ENCODE data around the gene CPLANE2.

The CPLANE2 gene

DNA sequence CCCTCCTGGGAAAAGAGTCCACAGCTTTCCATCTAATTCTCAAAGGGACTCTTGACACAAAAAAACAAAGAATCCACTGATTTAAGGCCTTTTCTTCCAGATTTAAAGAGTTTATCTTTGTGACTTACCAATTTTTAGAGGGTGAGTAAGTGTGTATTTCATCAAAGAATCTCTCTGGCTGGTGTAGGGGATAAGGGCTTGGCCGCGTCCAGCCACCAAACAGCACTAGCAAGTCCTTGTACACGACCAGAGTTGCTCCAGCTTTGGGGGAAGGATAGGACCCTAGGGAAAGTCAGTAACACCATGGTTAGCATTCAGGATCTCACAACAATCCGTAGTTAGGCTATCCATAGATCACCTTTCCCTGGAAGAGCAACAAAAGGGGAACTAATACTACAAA is 19.5 kb upstream of the CPLANE2 start:
- TF ChIP-seq, protein P1, sequence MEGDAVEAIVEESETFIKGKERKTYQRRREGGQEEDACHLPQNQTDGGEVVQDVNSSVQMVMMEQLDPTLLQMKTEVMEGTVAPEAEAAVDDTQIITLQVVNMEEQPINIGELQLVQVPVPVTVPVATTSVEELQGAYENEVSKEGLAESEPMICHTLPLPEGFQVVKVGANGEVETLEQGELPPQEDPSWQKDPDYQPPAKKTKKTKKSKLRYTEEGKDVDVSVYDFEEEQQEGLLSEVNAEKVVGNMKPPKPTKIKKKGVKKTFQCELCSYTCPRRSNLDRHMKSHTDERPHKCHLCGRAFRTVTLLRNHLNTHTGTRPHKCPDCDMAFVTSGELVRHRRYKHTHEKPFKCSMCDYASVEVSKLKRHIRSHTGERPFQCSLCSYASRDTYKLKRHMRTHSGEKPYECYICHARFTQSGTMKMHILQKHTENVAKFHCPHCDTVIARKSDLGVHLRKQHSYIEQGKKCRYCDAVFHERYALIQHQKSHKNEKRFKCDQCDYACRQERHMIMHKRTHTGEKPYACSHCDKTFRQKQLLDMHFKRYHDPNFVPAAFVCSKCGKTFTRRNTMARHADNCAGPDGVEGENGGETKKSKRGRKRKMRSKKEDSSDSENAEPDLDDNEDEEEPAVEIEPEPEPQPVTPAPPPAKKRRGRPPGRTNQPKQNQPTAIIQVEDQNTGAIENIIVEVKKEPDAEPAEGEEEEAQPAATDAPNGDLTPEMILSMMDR (conservative IDR thresholded peaks at IDR 0.05; ENCODE audit: low read depth, low read length) = no peak
- DNase-seq (ENCODE audit: low read depth) = no peak
- no peak overlapping the region for H3K4me3 ChIP-seq (ENCODE audit: low read depth, low read length)

DNA sequence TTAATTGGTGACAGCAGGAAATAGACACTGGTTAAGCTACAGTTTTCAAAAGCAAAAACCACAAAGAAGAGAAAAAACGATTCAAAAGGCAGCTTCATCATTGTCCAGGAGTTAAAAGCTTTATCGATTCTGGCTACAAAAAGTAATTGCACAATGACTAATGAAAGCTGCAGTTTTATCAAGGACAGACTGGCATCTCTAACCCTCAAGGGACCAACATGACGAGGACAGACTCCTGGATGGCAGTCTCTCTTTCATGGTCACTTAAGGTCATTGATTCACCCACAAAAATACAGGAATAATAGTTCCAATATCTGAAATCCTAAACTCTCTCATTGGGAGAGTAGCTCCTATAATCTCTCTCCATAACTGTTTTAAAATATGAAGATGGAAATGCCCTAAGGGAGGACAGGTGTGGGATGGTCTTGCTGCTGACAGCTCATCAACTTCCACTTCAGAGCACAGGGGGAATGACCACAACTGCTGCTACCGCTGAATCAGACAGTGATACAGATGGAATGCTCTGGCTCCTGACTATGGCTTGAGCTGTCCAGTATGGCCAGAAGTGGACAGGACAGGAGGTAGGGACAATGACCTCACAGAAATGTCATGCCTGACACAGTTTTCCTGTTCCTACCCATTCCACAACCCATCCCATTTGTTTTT is 17.4 kb upstream of the CPLANE2 start:
- TF ChIP-seq, protein P1 (conservative IDR thresholded peaks at IDR 0.05; ENCODE audit: low read depth, low read length) = no peak
- H3K4me3 ChIP-seq (ENCODE audit: low read depth, low read length) = no peak overlapping the region
- no peak for DNase-seq (ENCODE audit: low read depth)

- H3K4me3 ChIP-seq (ENCODE audit: low read depth, low read length) = no peak overlapping the region
- DNase-seq (ENCODE audit: low read depth) = no peak
- TF ChIP-seq, protein P1 (conservative IDR thresholded peaks at IDR 0.05; ENCODE audit: low read depth, low read length) = no peak
Observed at GRCh38 chr1:16253332-16253922, 16.4 kb upstream of the CPLANE2 start.

- TF ChIP-seq, protein P1 (conservative IDR thresholded peaks at IDR 0.05; ENCODE audit: low read depth, low read length) = no peak
- H3K4me3 ChIP-seq (ENCODE audit: low read depth, low read length) = no peak overlapping the region
- no peak for DNase-seq (ENCODE audit: low read depth)
Observed at GRCh38 chr1:16252912-16253311, 15.9 kb upstream of the CPLANE2 start.

GRCh38 chr1:16251381-16251780 is 14.4 kb upstream of the CPLANE2 start:
- TF ChIP-seq, protein P1 (conservative IDR thresholded peaks at IDR 0.05; ENCODE audit: low read depth, low read length) = no peak
- DNase-seq (ENCODE audit: low read depth) = no peak

GRCh38 chr1:16250524-16251251 is 13.7 kb upstream of the CPLANE2 start:
- no peak overlapping the region for H3K4me3 ChIP-seq (ENCODE audit: low read depth, low read length)
- TF ChIP-seq, protein P1 (conservative IDR thresholded peaks at IDR 0.05; ENCODE audit: low read depth, low read length) = no peak
- DNase-seq (ENCODE audit: low read depth) = peak; percentile 67

More at GRCh38 chr1:16251381-16251780, 14.4 kb upstream of the CPLANE2 start:
- no peak overlapping the region for H3K4me3 ChIP-seq (ENCODE audit: low read depth, low read length)

Measured in choroid plexus epithelial cell (primary cell).